GM13977 (cell line): ENCODE measurements around the gene TYW3.

Experiments used
- DNase-seq: peaks from one replicate; pipeline ENCODE4 v3.0.0; 2012; ENCODE audit warnings: low spot score
- CTCF ChIP-seq: IDR thresholded peaks from 2 replicates; pipeline ENCODE4 v1.5.1; 2012; ENCODE audit warnings: mild to moderate bottlenecking, control low read depth; ENCODE audit not compliant: insufficient read depth; ENCODE audit errors: extremely low read depth, missing control alignments
- in situ Hi-C: fragments of 300-500 bp; cut with MboI; formaldehyde crosslinking; loops from one replicate; pipeline ENCODE4 v1.12.0; 2022; ENCODE audit warnings: low sequenced_read_pairs, low pct_unique_long_range_greater_than_20kb, mixed read lengths, inconsistent platforms; ENCODE audit not compliant: unreplicated experiment

The TYW3 gene

DNA sequence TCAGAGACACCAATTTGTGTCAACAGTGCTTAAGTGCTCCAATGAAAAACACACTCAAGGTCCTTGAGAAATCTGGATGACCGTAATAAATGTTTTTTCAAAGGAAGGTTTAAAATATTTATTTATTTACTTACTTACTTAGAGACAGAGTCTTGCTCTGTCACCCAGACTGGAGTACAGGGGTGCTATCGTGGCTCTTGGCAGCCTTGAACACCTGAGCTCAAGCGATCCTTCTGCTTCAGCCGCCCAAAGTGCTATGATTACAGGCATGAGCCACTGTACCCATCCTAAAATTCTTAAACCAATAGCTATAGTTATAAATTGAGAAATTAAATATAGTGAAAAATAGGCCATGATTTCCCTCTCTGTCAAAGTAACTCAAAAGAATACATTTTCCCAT is 42.0 kb upstream of the TYW3 start:
- no peak for DNase-seq
- in situ Hi-C loops, result loop anchor here (25.0 kb wide), 1 partner anchor 854 kb away; no protein-coding TSS in a partner anchor

DNA sequence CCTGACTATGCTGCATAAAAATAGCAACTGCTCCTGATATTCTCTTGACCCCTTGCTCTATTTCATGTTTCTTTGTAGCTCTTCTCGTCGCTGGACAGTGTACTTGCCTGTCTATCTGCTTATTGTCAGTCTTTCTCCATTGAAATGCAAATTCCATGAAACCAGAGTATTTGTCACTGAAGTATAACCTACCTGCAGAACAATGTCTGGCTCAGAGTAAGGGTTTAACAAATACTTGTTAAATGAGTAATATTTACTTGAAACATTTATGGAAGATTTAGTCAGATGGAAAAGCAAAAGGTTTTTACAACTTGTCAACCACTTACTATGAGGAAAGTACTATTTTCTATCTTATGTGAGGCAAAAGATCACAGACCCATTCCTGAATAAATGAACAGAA is 39.5 kb upstream of the TYW3 start:
- no peak for TF ChIP-seq CTCF
- DNase-seq, result no peak
- in situ Hi-C loops, result loop anchor here (25.0 kb wide), 1 partner anchor 856 kb away; no protein-coding TSS in a partner anchor

More for the DNA sequence above, 42.0 kb upstream of the TYW3 start:
- no peak for TF ChIP-seq CTCF

DNA sequence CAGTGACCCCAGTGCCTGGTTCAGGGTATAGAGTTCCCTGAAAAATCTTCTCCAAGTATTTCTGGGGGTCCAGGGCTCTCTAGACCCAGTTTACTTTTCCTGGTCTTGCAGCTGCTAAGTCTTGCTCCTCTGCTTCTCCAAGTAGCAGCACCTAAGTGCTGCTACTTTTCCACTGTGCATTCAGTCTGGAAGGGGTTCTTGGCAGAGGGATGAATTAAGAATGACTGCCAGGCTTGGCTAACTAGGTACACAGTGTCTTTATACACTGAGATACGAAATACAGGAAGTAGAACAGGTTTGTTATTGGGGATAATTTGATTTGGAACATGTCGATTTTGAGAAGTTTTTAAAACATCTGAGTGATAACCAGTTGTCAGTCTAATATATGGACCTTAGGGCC is 35.1 kb upstream of the TYW3 start:
- TF ChIP-seq CTCF, result no peak
- DNase-seq, result no peak
- in situ Hi-C loops, result loop anchor here (25.0 kb wide), 1 partner anchor 861 kb away; no protein-coding TSS in a partner anchor

DNA sequence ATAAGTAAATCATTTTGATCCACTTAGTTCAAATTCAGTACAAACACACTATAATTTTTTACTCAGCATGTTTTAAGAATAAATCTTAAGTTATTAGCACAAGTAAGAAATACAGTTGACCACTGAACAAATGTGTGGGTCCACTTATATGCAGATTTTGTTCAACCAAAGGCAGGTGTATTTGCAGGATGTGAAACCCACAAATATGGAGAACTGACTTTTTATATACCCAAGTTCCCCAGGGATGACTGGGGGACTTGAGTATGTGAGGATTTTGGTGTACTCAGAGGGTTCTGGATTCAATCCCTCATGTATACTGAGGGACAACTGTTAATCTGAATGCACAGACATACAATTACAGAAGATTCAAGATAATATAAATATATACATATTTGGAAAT is 33.6 kb upstream of the TYW3 start:
- in situ Hi-C loops, result loop anchor here (25.0 kb wide), 1 partner anchor 862 kb away; no protein-coding TSS in a partner anchor
- TF ChIP-seq CTCF, result no peak
- DNase-seq, result no peak

DNA sequence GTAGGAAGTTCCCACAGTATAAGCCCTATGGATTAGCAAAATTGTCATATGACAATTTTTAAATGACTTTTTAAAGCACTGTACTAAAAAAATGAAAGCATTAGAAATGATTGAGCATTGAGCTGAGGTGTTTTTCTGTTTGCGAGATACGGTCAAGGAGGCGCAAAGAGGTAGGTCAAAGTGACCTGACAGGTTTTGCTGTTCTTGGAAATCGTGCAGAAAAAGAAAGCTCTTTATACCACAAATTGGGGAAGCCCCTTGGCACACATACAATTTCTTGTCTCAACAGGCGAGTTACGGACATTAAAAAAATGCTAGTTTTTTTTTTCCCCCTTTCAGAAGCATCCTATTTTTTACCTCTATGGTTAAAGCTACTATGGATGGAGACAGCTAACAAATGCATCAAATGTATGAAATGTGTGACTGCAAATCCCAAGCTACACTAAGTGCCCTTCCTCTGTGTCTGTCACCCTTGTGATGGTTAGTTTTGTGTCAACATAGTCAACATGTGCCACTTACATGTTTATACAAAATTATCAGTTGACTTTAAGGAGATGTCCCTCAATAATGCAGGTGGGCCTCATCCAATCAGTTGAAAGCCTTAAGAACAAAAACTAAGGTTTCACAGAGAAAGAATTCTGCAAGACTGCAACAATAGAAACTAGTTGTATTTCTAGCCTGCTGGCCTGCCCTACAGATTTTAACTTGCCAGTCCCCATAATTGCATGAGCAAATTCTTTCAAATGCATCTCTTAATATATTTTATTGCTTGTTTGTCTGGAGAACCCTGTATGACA is 29.4 kb upstream of the TYW3 start:
- in situ Hi-C loops, result no loop called here
- no peak for DNase-seq
- no peak for TF ChIP-seq CTCF

GRCh38 chr1:74712881-74713280 is 20.1 kb upstream of the TYW3 start:
- in situ Hi-C loops, result no loop called here
- TF ChIP-seq CTCF, result no peak
- DNase-seq, result no peak
